SU-DHL-6 (cell line): Measurements from ENCODE around the gene ITSN2.

Experiments
- H2AFZ ChIP-seq: fragments of 200-600 bp; sonication (generic); 2 replicates; pipeline ENCODE4 v1.6.1; 2014; ENCODE audit warnings: low read depth, mild to moderate bottlenecking, moderate library complexity, mixed read lengths, antibody characterized with exemption, low read length; ENCODE audit not compliant: severe bottlenecking
- H3F3A ChIP-seq: fragments of 200-600 bp; shearing (Covaris generic); 2 replicates; pipeline ENCODE4 v1.6.0; 2016; ENCODE audit warnings: antibody characterized with exemption, mild to moderate bottlenecking; ENCODE audit not compliant: insufficient read depth
- H3K27ac ChIP-seq: fragments of 200-600 bp; sonication (generic); 2 replicates; pipeline ENCODE4 v1.5.1; 2016; ENCODE audit warnings: low read depth, mild to moderate bottlenecking, low read length, moderate library complexity, mixed read lengths
- H3K27me3 ChIP-seq: fragments of 200-600 bp; sonication (generic), shearing (Covaris generic); 2 replicates; pipeline ENCODE4 v1.6.0; 2014; ENCODE audit warnings: mild to moderate bottlenecking, low read length
- H3K36me3 ChIP-seq: fragments of 200-600 bp; sonication (generic); 2 replicates; pipeline ENCODE4 v1.6.1; 2014; ENCODE audit warnings: mild to moderate bottlenecking, low read length, mixed read lengths
- H3K4me2 ChIP-seq: fragments of 300-600, 200-600 bp; shearing (Covaris generic), sonication (generic); 2 replicates; pipeline ENCODE4 v1.6.0; 2014; ENCODE audit warnings: low read length, low read depth, mild to moderate bottlenecking; ENCODE audit not compliant: poor library complexity, severe bottlenecking
- H3K4me3 ChIP-seq: fragments of 200-600 bp; sonication (generic); 2 replicates; pipeline ENCODE4 v1.5.1; 2014; ENCODE audit warnings: antibody characterized with exemption, low read length, mild to moderate bottlenecking, mixed read lengths; ENCODE audit not compliant: insufficient read depth, poor library complexity, severe bottlenecking
- H3K79me2 ChIP-seq: fragments of 200-600 bp; sonication (generic); 2 replicates; pipeline ENCODE4 v1.6.1; 2014; ENCODE audit warnings: mild to moderate bottlenecking, low read length, moderate library complexity; ENCODE audit not compliant: insufficient read depth
- H3K9ac ChIP-seq: fragments of 200-600 bp; sonication (generic); 2 replicates; pipeline ENCODE4 v1.7.0; 2014; ENCODE audit warnings: mild to moderate bottlenecking, low read length
- H3K9me2 ChIP-seq: fragments of 200-600 bp; sonication (generic); replicated peaks from 2 replicates; pipeline ENCODE4 v1.6.1; 2014; ENCODE audit warnings: low read length; ENCODE audit not compliant: insufficient read depth
- H3K9me3 ChIP-seq: fragments of 200-600 bp; sonication (generic); 2 replicates; pipeline ENCODE4 v1.6.1; 2014; ENCODE audit warnings: low read length, mixed read lengths; ENCODE audit not compliant: insufficient read depth
- H4K20me1 ChIP-seq: fragments of 200-600 bp; sonication (generic); 2 replicates; pipeline ENCODE4 v1.6.1; 2014; ENCODE audit warnings: low read depth, mild to moderate bottlenecking, antibody characterized with exemption, low read length, moderate library complexity, mixed read lengths
- CTCF ChIP-seq: fragments of 200-600 bp; sonication (generic); IDR thresholded peaks from one replicate; pipeline ENCODE4 v1.5.1; 2017; ENCODE audit warnings: antibody characterized with exemption, mild to moderate bottlenecking, low read length, moderate library complexity; ENCODE audit not compliant: insufficient read depth, poor library complexity, severe bottlenecking
- EZH2phosphoT487 ChIP-seq: fragments of 200-600 bp; sonication (generic), shearing (Covaris generic); conservative IDR thresholded peaks from 2 replicates; pipeline ENCODE4 v1.6.1; 2018; ENCODE audit warnings: mild to moderate bottlenecking, antibody characterized with exemption, low read length, moderate library complexity, mixed read lengths

Gene ITSN2

GRCh38 chr2:24304098-24304497 is 56.2 kb downstream of the ITSN2 start:
- H3K9ac ChIP-seq: no peak overlapping the region
- H3K27me3 ChIP-seq: no peaks in the 10 kb centered on the region
- no peaks in the 10 kb centered on the region for H3F3A ChIP-seq
- peaks cover 36% of the 10 kb centered on the region; the same call in 1 of the 2 replicates for H3K36me3 ChIP-seq
- H3K4me2 ChIP-seq: no peak overlapping the region
- TF ChIP-seq CTCF (no peak), EZH2phosphoT487 (no peak)
- H3K9me2 ChIP-seq: no peaks in the 10 kb centered on the region
- H3K4me3 ChIP-seq: no peak overlapping the region
- H3K27ac ChIP-seq: no peak overlapping the region
- no peaks in the 10 kb centered on the region for H3K79me2 ChIP-seq
- H4K20me1 ChIP-seq: no peaks in the 10 kb centered on the region
- H3K9me3 ChIP-seq: no peaks in the 10 kb centered on the region
- H2AFZ ChIP-seq: no peak overlapping the region

DNA sequence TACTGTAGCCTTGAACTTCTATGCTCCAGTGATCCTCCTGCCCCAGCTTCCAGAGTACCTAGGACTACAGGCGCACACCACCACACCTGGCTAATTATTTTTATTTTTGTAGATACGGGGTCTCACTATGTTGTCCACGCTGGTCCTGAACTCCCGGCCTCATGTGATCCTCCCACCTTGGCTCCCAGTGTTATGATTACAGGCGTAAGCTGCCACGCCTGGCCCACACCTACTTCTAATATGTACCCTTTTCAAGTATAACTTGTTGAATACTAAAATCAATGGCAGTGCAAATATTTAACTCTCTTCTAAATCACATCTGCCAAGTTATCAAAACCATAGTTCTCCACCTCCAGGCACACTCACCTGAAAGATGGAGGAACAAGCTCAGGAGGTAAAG is 58.7 kb downstream of the ITSN2 start:
- H3K27me3 ChIP-seq: no peaks in the 10 kb centered on the region
- TF ChIP-seq CTCF: no peak
- no peak for TF ChIP-seq EZH2phosphoT487
- no peak overlapping the region for H3K9ac ChIP-seq
- peaks cover 38% of the 10 kb centered on the region; the same call in 1 of the 2 replicates for H3K36me3 ChIP-seq
- H3K4me3 ChIP-seq: no peak overlapping the region
- H2AFZ ChIP-seq: no peak overlapping the region
- no peaks in the 10 kb centered on the region for H4K20me1 ChIP-seq
- no peaks in the 10 kb centered on the region for H3F3A ChIP-seq
- no peak overlapping the region for H3K4me2 ChIP-seq
- H3K9me3 ChIP-seq: no peaks in the 10 kb centered on the region
- no peaks in the 10 kb centered on the region for H3K9me2 ChIP-seq
- no peaks in the 10 kb centered on the region for H3K79me2 ChIP-seq
- no peak overlapping the region for H3K27ac ChIP-seq

DNA sequence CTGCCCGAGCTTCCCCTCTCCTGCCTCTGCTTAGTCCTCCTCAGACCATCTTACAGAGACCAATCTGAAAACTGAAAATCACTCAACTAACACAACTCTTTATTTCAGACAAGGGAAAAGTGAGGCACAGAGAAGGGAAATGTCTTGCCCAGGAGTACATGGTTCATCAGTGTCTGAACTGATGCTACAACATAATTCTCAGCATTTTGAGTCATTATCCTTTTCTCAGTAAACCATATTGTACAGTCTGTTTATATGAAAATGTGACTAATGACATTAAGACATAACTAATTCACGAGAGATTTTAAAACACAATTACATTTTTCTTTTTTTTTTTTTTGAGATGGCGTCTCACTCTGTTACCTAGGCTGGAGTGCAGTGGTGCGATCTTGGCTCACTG is 62.7 kb downstream of the ITSN2 start:
- H3F3A ChIP-seq: no peaks in the 10 kb centered on the region
- TF ChIP-seq EZH2phosphoT487: no peak
- TF ChIP-seq CTCF: no peak
- no peak overlapping the region for H3K27ac ChIP-seq
- H3K9ac ChIP-seq: no peak overlapping the region
- H3K4me2 ChIP-seq: no peak overlapping the region
- no peaks in the 10 kb centered on the region for H4K20me1 ChIP-seq
- no peak overlapping the region for H3K4me3 ChIP-seq
- H2AFZ ChIP-seq: no peak overlapping the region
- no peaks in the 10 kb centered on the region for H3K27me3 ChIP-seq
- no peaks in the 10 kb centered on the region for H3K9me3 ChIP-seq
- no peaks in the 10 kb centered on the region for H3K79me2 ChIP-seq
- H3K36me3 ChIP-seq: peaks cover 45% of the 10 kb centered on the region; the same call in 1 of the 2 replicates
- H3K9me2 ChIP-seq: no peaks in the 10 kb centered on the region
